Gastroesophageal sphincter (tissue), 3 donors: ENCODE data around the gene TMEM178A.

Source experiments
- EP300 ChIP-seq: sonication (generic); formaldehyde crosslinking; IDR thresholded peaks from one replicate; pipeline ENCODE4 v1.6.1; 2017; ENCODE audit warnings: antibody characterized with exemption, mild to moderate bottlenecking
- POLR2A ChIP-seq, 2 donors: fragments of 450-650 bp; IDR thresholded peaks; one replicate each; pipeline ENCODE4 v1.6.1; 2017; ENCODE audit warnings: antibody characterized with exemption in 2 of 2, mild to moderate bottlenecking in 2 of 2, moderate library complexity in 1 of 2
- POLR2AphosphoS5 ChIP-seq: sonication (generic); formaldehyde crosslinking; IDR thresholded peaks from one replicate; pipeline ENCODE4 v1.6.1; 2017; ENCODE audit warnings: antibody characterized with exemption
- TF ChIP-seq, protein P1 (sequence below), 4 experiments: fragments of 200-600 bp in 2 of 4; fragments of 450-650 bp in 2 of 4; sonication (generic) in 1 of 4; IDR thresholded peaks; one replicate each; pipeline ENCODE4 v1.5.1; 2017 to 2019; ENCODE audit warnings: antibody characterized with exemption in 4 of 4, mild to moderate bottlenecking in 2 of 4, moderate library complexity in 2 of 4

GRCh38 chr2:39666491-39667101, 879 bp downstream of the TMEM178A start:
- TF ChIP-seq, protein P1, sequence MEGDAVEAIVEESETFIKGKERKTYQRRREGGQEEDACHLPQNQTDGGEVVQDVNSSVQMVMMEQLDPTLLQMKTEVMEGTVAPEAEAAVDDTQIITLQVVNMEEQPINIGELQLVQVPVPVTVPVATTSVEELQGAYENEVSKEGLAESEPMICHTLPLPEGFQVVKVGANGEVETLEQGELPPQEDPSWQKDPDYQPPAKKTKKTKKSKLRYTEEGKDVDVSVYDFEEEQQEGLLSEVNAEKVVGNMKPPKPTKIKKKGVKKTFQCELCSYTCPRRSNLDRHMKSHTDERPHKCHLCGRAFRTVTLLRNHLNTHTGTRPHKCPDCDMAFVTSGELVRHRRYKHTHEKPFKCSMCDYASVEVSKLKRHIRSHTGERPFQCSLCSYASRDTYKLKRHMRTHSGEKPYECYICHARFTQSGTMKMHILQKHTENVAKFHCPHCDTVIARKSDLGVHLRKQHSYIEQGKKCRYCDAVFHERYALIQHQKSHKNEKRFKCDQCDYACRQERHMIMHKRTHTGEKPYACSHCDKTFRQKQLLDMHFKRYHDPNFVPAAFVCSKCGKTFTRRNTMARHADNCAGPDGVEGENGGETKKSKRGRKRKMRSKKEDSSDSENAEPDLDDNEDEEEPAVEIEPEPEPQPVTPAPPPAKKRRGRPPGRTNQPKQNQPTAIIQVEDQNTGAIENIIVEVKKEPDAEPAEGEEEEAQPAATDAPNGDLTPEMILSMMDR (IDR thresholded peaks at IDR 0.05): no peak
- TF ChIP-seq EP300 (no peak), POLR2A (IDR thresholded peaks at IDR 0.05) (no peak), POLR2AphosphoS5 (no peak)
